Caco-2 (cell line): ENCODE data around the gene SPATA32. TPM values are rescaled to one million over a fixed set of nuclear protein-coding genes. Genes with fewer than 3 reads are reported as not detected.

Experiments
- BruUV-seq: library from RNA; stranded (reverse); fragments of 400-500 nt; replicated peaks from 2 replicates; lab custom pipeline; 2021; lab: Mats Ljungman, UMichigan
- CTCF ChIA-PET: fragments of 300-600 bp; sonication (Branson Sonifier 250); formaldehyde crosslinking; loops from one replicate; lab custom pipeline; 2022; ENCODE audit warnings: antibody characterized with exemption; lab: Charles Lee
- POLR2A ChIA-PET: fragments of 300-600 bp; sonication (Branson Sonifier 250); formaldehyde crosslinking; loops from one replicate; lab custom pipeline; 2022; ENCODE audit warnings: antibody characterized with exemption; lab: Charles Lee
- DNase-seq, 2 experiments: peaks; one replicate each; pipeline versions ENCODE4 v3.0.0 to v3.0.0-alpha.2; 2020 to 2022
- H3K27me3 ChIP-seq: replicated peaks from 2 replicates; pipeline ENCODE4 v1.6.0; 2011; ENCODE audit warnings: low read length; ENCODE audit not compliant: control insufficient read depth, insufficient read depth
- H3K36me3 ChIP-seq: 2 replicates; pipeline ENCODE4 v1.5.1; 2011; ENCODE audit warnings: low read length; ENCODE audit not compliant: control insufficient read depth, insufficient read depth
- H3K4me1 ChIP-seq: fragments of 250-450 bp; sonication (Bioruptor Pico); 2 replicates; pipeline ENCODE4 v1.5.1; 2020; ENCODE audit warnings: mild to moderate bottlenecking
- H3K4me3 ChIP-seq: 2 replicates; pipeline ENCODE4 v1.5.1; 2011; ENCODE audit warnings: low read depth, mild to moderate bottlenecking, control low read depth, low read length
- H3K9me3 ChIP-seq: fragments of 250-450 bp; sonication (Bioruptor Pico); 2 replicates; pipeline ENCODE4 v1.5.1; 2020; ENCODE audit warnings: mild to moderate bottlenecking, moderate library complexity
- H3K27ac Mint-ChIP-seq: one replicate; pipeline ENCODE4 v1.8.0; 2022; ENCODE audit warnings: mixed read lengths; ENCODE audit not compliant: unreplicated experiment
- H3K27me3 Mint-ChIP-seq: one replicate; pipeline ENCODE4 v1.8.0; 2022; ENCODE audit warnings: mixed read lengths; ENCODE audit not compliant: insufficient read depth, unreplicated experiment
- H3K36me3 Mint-ChIP-seq: one replicate; pipeline ENCODE4 v1.8.0; 2022; ENCODE audit warnings: mild to moderate bottlenecking, mixed read lengths; ENCODE audit not compliant: insufficient read depth, unreplicated experiment
- H3K4me1 Mint-ChIP-seq: one replicate; pipeline ENCODE4 v1.8.0; 2022; ENCODE audit warnings: low read depth, mixed read lengths; ENCODE audit not compliant: unreplicated experiment
- H3K4me3 Mint-ChIP-seq: one replicate; pipeline ENCODE4 v1.8.0; 2022; ENCODE audit warnings: mild to moderate bottlenecking, moderate library complexity, mixed read lengths; ENCODE audit not compliant: unreplicated experiment
- H3K9me3 Mint-ChIP-seq: one replicate; pipeline ENCODE4 v1.8.0; 2022; ENCODE audit warnings: mixed read lengths; ENCODE audit not compliant: unreplicated experiment
- CTCF ChIP-seq, 2 experiments: fragments of 200-600 bp in 1 of 2; IDR thresholded peaks; 1 replicate in 1 of 2; 2 replicates in 1 of 2; pipeline versions ENCODE4 v1.5.1 to v1.8.0; 2011 to 2022; ENCODE audit warnings: antibody characterized with exemption in 1 of 2, control low read depth in 1 of 2, inconsistent platforms in 1 of 2, low read depth in 1 of 2, low read length in 1 of 2, mild to moderate bottlenecking in 1 of 2, moderate library complexity in 1 of 2; ENCODE audit not compliant: insufficient read depth in 1 of 2, severe bottlenecking in 1 of 2, unreplicated experiment in 1 of 2
- intact Hi-C: fragments of 100-400 bp; cut with micrococcal nuclease; formaldehyde crosslinking; loops from one replicate; pipeline ENCODE4 v1.10.0; 2022; ENCODE audit not compliant: unreplicated experiment
- total RNA-seq: library from RNA; stranded (reverse); gene quantifications from 2 replicates; pipeline ENCODE4 v1.2.3, GENCODE V29; 2022

Gene SPATA32
- total RNA-seq, 1 experiment from 2014 or later, result not detected

- Mint-ChIP-seq H3K27ac (no peak overlapping the region), H3K4me3 (no peak overlapping the region), H3K9me3 (no peaks in the 10 kb centered on the region), H3K27me3 (peaks cover 5% of the 10 kb centered on the region), H3K36me3 (no peaks in the 10 kb centered on the region), H3K4me1 (no peaks in the 10 kb centered on the region)
- no peak for DNase-seq
- H3K36me3 ChIP-seq, result no peaks in the 10 kb centered on the region
- no TSS peak for BruUV-seq
- no peaks in the 10 kb centered on the region for H3K9me3 ChIP-seq
- peaks cover 18% of the 10 kb centered on the region for H3K4me1 ChIP-seq
- no peak overlapping the region for H3K4me3 ChIP-seq
- no peaks in the 10 kb centered on the region for H3K27me3 ChIP-seq
- intact Hi-C loops, result no loop called here
- ChIA-PET CTCF (interaction anchor here (2.3 kb wide), 1 partner anchor 8 kb away, joined by 11 read pairs; no protein-coding TSS in a partner anchor), POLR2A (interaction anchor here (1.2 kb wide), 1 partner anchor 50 kb away, joined by 3 read pairs; no protein-coding TSS in a partner anchor)
- no peak for TF ChIP-seq CTCF (IDR thresholded peaks at IDR 0.05; ENCODE audit: insufficient read depth in 1 of 2, low read depth in 1 of 2, low read length in 1 of 2, severe bottlenecking in 1 of 2, unreplicated experiment in 1 of 2)
These were observed 34.6 kb downstream of the SPATA32 start for GRCh38 chr17:45227101-45227925.

GRCh38 chr17:45226576-45226975 lies 35.3 kb downstream of the SPATA32 start:
- no peaks in the 10 kb centered on the region for H3K9me3 ChIP-seq
- ChIA-PET CTCF (interaction anchor here (0.8 to 2.2 kb wide), 2 partner anchors 9 to 29 kb away, joined by 3 to 8 read pairs; no protein-coding TSS in a partner anchor), POLR2A (no interaction called here)
- no peak overlapping the region for H3K4me3 ChIP-seq
- no peaks in the 10 kb centered on the region for H3K36me3 Mint-ChIP-seq
- H3K36me3 ChIP-seq, result no peaks in the 10 kb centered on the region
- H3K4me1 Mint-ChIP-seq, result no peaks in the 10 kb centered on the region
- H3K27me3 Mint-ChIP-seq, result peaks cover 7% of the 10 kb centered on the region
- no peak overlapping the region for H3K4me3 Mint-ChIP-seq
- no peaks in the 10 kb centered on the region for H3K27me3 ChIP-seq
- H3K9me3 Mint-ChIP-seq, result no peaks in the 10 kb centered on the region
- peaks cover 18% of the 10 kb centered on the region for H3K4me1 ChIP-seq
- TF ChIP-seq CTCF (IDR thresholded peaks at IDR 0.05; ENCODE audit: insufficient read depth in 1 of 2, low read depth in 1 of 2, low read length in 1 of 2, severe bottlenecking in 1 of 2, unreplicated experiment in 1 of 2), result no peak
- BruUV-seq, result no TSS peak
- H3K27ac Mint-ChIP-seq, result no peak overlapping the region
- no peak for DNase-seq
- intact Hi-C loops, result no loop called here

- Mint-ChIP-seq H3K27ac (no peak overlapping the region), H3K4me1 (no peaks in the 10 kb centered on the region), H3K9me3 (no peaks in the 10 kb centered on the region), H3K36me3 (no peaks in the 10 kb centered on the region), H3K4me3 (no peak overlapping the region), H3K27me3 (peaks cover 7% of the 10 kb centered on the region)
- TF ChIP-seq CTCF (IDR thresholded peaks at IDR 0.05; ENCODE audit: insufficient read depth in 1 of 2, low read depth in 1 of 2, low read length in 1 of 2, severe bottlenecking in 1 of 2, unreplicated experiment in 1 of 2), result no peak
- Histone ChIP-seq H3K4me3 (no peak overlapping the region), H3K27me3 (0 out of 2 replicates have a peak, but pooled peaks cover 1% of the 10 kb centered on the region), H3K36me3 (no peaks in the 10 kb centered on the region), H3K9me3 (no peaks in the 10 kb centered on the region), H3K4me1 (peaks cover 18% of the 10 kb centered on the region)
- intact Hi-C loops, result no loop called here
- BruUV-seq, result no TSS peak
- POLR2A ChIA-PET, result no interaction called here
- CTCF ChIA-PET, result interaction anchor here (0.8 to 2.2 kb wide), 2 partner anchors 10 to 29 kb away, joined by 3 to 8 read pairs; no protein-coding TSS in a partner anchor
- no peak for DNase-seq
These were observed 35.8 kb downstream of the SPATA32 start for GRCh38 chr17:45225964-45226530.
